HL-60/S4 treated with phorbol 12-myristate 13-acetate at 8.2 ng/mL for 4 days and 3 days (cell line): ENCODE data around the gene NASP.

ENCODE experiments used
- in situ Hi-C: fragments of 300-500 bp; cut with MboI; formaldehyde crosslinking; loops from 2 replicates; pipeline ENCODE4 v1.15.0; 2022; ENCODE audit warnings: low sequenced_read_pairs

NASP gene

GRCh38 chr1:45583666-45584350 lies at the start of gene NASP:
NASP (plus strand) TSS chr1:45584041; CDS start chr1:45584147, 106 bp downstream.
- in situ Hi-C loops = no loop called here

GRCh38 chr1:45535988-45536766 lies 47.7 kb upstream of the NASP start:
- in situ Hi-C loops = no loop called here

- in situ Hi-C loops = no loop called here
Observed at GRCh38 chr1:45536886-45537285, 47.0 kb upstream of the NASP start.

- in situ Hi-C loops = no loop called here
Observed at GRCh38 chr1:45541193-45541592, 42.6 kb upstream of the NASP start.

- in situ Hi-C loops = no loop called here
Observed at GRCh38 chr1:45542591-45542990, 41.2 kb upstream of the NASP start.

GRCh38 chr1:45543581-45544417 lies 40.0 kb upstream of the NASP start:
- in situ Hi-C loops = no loop called here

GRCh38 chr1:45544530-45544929 lies 39.3 kb upstream of the NASP start:
- in situ Hi-C loops = no loop called here

- in situ Hi-C loops = no loop called here
Observed at GRCh38 chr1:45545019-45545493, 38.8 kb upstream of the NASP start.

- in situ Hi-C loops = no loop called here
Observed at GRCh38 chr1:45545553-45546310, 38.1 kb upstream of the NASP start.

- in situ Hi-C loops = no loop called here
Observed at GRCh38 chr1:45550401-45551351, 33.2 kb upstream of the NASP start, which contains the start of gene AKR1A1. AKR1A1 (plus strand) TSS chr1:45550826; CDS start chr1:45561795, 10,969 bp downstream.

GRCh38 chr1:45551684-45552083 lies 32.2 kb upstream of the NASP start:
- in situ Hi-C loops = no loop called here

- in situ Hi-C loops = no loop called here
Observed at GRCh38 chr1:45552331-45552730, 31.5 kb upstream of the NASP start.

GRCh38 chr1:45554198-45554597 lies 29.6 kb upstream of the NASP start:
- in situ Hi-C loops = no loop called here

- in situ Hi-C loops = no loop called here
Observed at GRCh38 chr1:45557422-45557944, 26.4 kb upstream of the NASP start.

GRCh38 chr1:45563843-45564242 lies 20.0 kb upstream of the NASP start:
- in situ Hi-C loops = no loop called here

GRCh38 chr1:45566722-45567121 lies 17.1 kb upstream of the NASP start:
- in situ Hi-C loops = loop anchor here (5.0 kb wide), 1 partner anchor 59 kb away; no protein-coding TSS in a partner anchor

- in situ Hi-C loops = loop anchor here (5.0 kb wide), 1 partner anchor 61 kb away; no protein-coding TSS in a partner anchor
Observed at GRCh38 chr1:45567911-45568310, 15.9 kb upstream of the NASP start.

GRCh38 chr1:45568421-45568820 lies 15.4 kb upstream of the NASP start:
- in situ Hi-C loops = loop anchor here (5.0 kb wide), 1 partner anchor 61 kb away; no protein-coding TSS in a partner anchor

- in situ Hi-C loops = loop anchor here (5.0 kb wide), 1 partner anchor 62 kb away; no protein-coding TSS in a partner anchor
Observed at GRCh38 chr1:45569571-45569961, 14.3 kb upstream of the NASP start.
